Neural cell (in vitro differentiated cells): ENCODE data around the gene SIRT1. TPM values are rescaled to one million over a fixed set of nuclear protein-coding genes. Genes with fewer than 3 reads are reported as not detected.

Experiments
- H2AFZ ChIP-seq: fragments of 200-600, 300-800 bp; sonication (generic), shearing (Covaris generic); 2 replicates; pipeline ENCODE4 v1.6.0; 2014; ENCODE audit warnings: low read depth, mild to moderate bottlenecking, antibody characterized with exemption, low read length, moderate library complexity
- H3F3A ChIP-seq: fragments of 200-600 bp; shearing (Covaris generic); 2 replicates; pipeline ENCODE4 v1.6.1; 2016; ENCODE audit warnings: mild to moderate bottlenecking, moderate library complexity, mixed read lengths, antibody characterized with exemption, low read length; ENCODE audit not compliant: insufficient read depth, poor library complexity, severe bottlenecking
- H3K27ac ChIP-seq: fragments of 200-600, 300-800 bp; sonication (generic), shearing (Covaris generic); 2 replicates; pipeline ENCODE4 v1.5.1; 2014; ENCODE audit warnings: mild to moderate bottlenecking, low read length, moderate library complexity
- H3K27me3 ChIP-seq: fragments of 300-800, 200-600 bp; sonication (generic), shearing (Covaris generic); 2 replicates; pipeline ENCODE4 v1.6.0; 2014; ENCODE audit warnings: mild to moderate bottlenecking, low read depth, low read length, moderate library complexity; ENCODE audit not compliant: insufficient read depth
- H3K36me3 ChIP-seq: fragments of 300-800, 200-600 bp; sonication (generic), shearing (Covaris generic); 2 replicates; pipeline ENCODE4 v1.5.1; 2014; ENCODE audit warnings: mild to moderate bottlenecking, antibody characterized with exemption, low read length, moderate library complexity; ENCODE audit not compliant: insufficient read depth
- H3K4me2 ChIP-seq: fragments of 300-800, 200-600 bp; sonication (generic), shearing (Covaris generic); 2 replicates; pipeline ENCODE4 v1.6.0; 2014; ENCODE audit warnings: mild to moderate bottlenecking, low read length
- H3K4me3 ChIP-seq: fragments of 300-800, 200-600 bp; sonication (generic), shearing (Covaris generic); 2 replicates; pipeline ENCODE4 v1.5.1; 2014; ENCODE audit warnings: mild to moderate bottlenecking, low read length, moderate library complexity
- H3K79me2 ChIP-seq: fragments of 200-600 bp; shearing (Covaris generic); replicated peaks from 2 replicates; pipeline ENCODE4 v1.6.0; 2014; ENCODE audit warnings: mild to moderate bottlenecking, low read length, moderate library complexity; ENCODE audit not compliant: insufficient read depth
- H3K9ac ChIP-seq: fragments of 300-800, 200-600 bp; sonication (generic), shearing (Covaris generic); 2 replicates; pipeline ENCODE4 v1.6.1; 2016; ENCODE audit warnings: mild to moderate bottlenecking, low read length, mixed read lengths
- H3K9me2 ChIP-seq: fragments of 200-600 bp; shearing (Covaris generic); 2 replicates; pipeline ENCODE4 v1.6.1; 2016; ENCODE audit warnings: mild to moderate bottlenecking, low read length, mixed read lengths; ENCODE audit not compliant: insufficient read depth
- H3K9me3 ChIP-seq: fragments of 200-600, 300-800 bp; sonication (generic), shearing (Covaris generic); 2 replicates; pipeline ENCODE4 v1.6.1; 2016; ENCODE audit warnings: mild to moderate bottlenecking, mixed run types, low read length, moderate library complexity, mixed read lengths
- H4K20me1 ChIP-seq: fragments of 200-600 bp; shearing (Covaris generic); 2 replicates; pipeline ENCODE4 v1.6.1; 2016; ENCODE audit warnings: mild to moderate bottlenecking, mixed run types; ENCODE audit not compliant: insufficient read depth
- CTCF ChIP-seq: fragments of 450-650 bp; IDR thresholded peaks from 2 replicates; pipeline ENCODE4 v1.5.1; 2014; ENCODE audit warnings: antibody characterized with exemption, mild to moderate bottlenecking, moderate library complexity; ENCODE audit not compliant: poor library complexity, severe bottlenecking
- EP300 ChIP-seq: fragments of 450-650 bp; conservative IDR thresholded peaks from 2 replicates; pipeline ENCODE4 v1.6.1; 2014; ENCODE audit warnings: antibody characterized with exemption, mild to moderate bottlenecking, moderate library complexity; ENCODE audit not compliant: poor library complexity, severe bottlenecking
- EZH2 ChIP-seq: fragments of 200-600, 300-800 bp; shearing (Covaris generic), sonication (generic); IDR thresholded peaks from 2 replicates; pipeline ENCODE4 v1.6.1; 2014; ENCODE audit warnings: antibody characterized with exemption, low read length, borderline replicate concordance, mild to moderate bottlenecking; ENCODE audit not compliant: insufficient read depth, poor library complexity, severe bottlenecking
- MXI1 ChIP-seq: fragments of 450-650 bp; conservative IDR thresholded peaks from 2 replicates; pipeline ENCODE4 v1.6.1; 2014; ENCODE audit warnings: antibody characterized with exemption, mild to moderate bottlenecking; ENCODE audit not compliant: poor library complexity, severe bottlenecking
- POLR2AphosphoS5 ChIP-seq: IDR thresholded peaks from 2 replicates; pipeline ENCODE4 v1.6.1; 2012
- RAD21 ChIP-seq: fragments of 450-650 bp; conservative IDR thresholded peaks from 2 replicates; pipeline ENCODE4 v1.6.1; 2014; ENCODE audit warnings: antibody characterized with exemption, mild to moderate bottlenecking, moderate library complexity
- REST ChIP-seq: IDR thresholded peaks from 2 replicates; pipeline ENCODE4 v1.6.1; 2012; ENCODE audit warnings: borderline replicate concordance
- SMC3 ChIP-seq: fragments of 450-650 bp; conservative IDR thresholded peaks from 2 replicates; pipeline ENCODE4 v1.6.1; 2014; ENCODE audit warnings: antibody characterized with exemption, mild to moderate bottlenecking, moderate library complexity; ENCODE audit not compliant: poor library complexity
- TAF1 ChIP-seq: IDR thresholded peaks from 2 replicates; pipeline ENCODE4 v1.6.1; 2012; ENCODE audit warnings: low read depth
- polyA plus RNA-seq: library from polyadenylated mRNA; depleted of rRNA; stranded (reverse); fragments of >200 nt; gene quantifications from 2 replicates; pipeline ENCODE4 v1.2.3, GENCODE V29; 2014

The SIRT1 gene
- polyA plus RNA-seq, 1 donor from 2014 or later: 38.6 TPM

- Histone ChIP-seq H4K20me1 (no peaks in the 10 kb centered on the region), H3K27ac (no peak overlapping the region), H3K36me3 (no peaks in the 10 kb centered on the region), H3K9ac (no peak overlapping the region), H3K9me2 (no peaks in the 10 kb centered on the region), H3K9me3 (no peaks in the 10 kb centered on the region), H3K27me3 (no peaks in the 10 kb centered on the region), H3K4me3 (no peak overlapping the region), H3F3A (no peaks in the 10 kb centered on the region), H3K4me2 (no peak overlapping the region), H2AFZ (no peak overlapping the region), H3K79me2 (no peaks in the 10 kb centered on the region)
- no peak for TF ChIP-seq REST
- TF ChIP-seq EZH2: no peak
- TF ChIP-seq EP300: no peak
- TF ChIP-seq SMC3: no peak
- no peak for TF ChIP-seq TAF1
- no peak for TF ChIP-seq MXI1
- TF ChIP-seq RAD21: no peak
- TF ChIP-seq POLR2AphosphoS5: no peak
- TF ChIP-seq CTCF: no peak
These were observed 42.5 kb downstream of the SIRT1 start for GRCh38 chr10:67926951-67927350.

- Histone ChIP-seq H3K9me3 (no peaks in the 10 kb centered on the region), H4K20me1 (no peaks in the 10 kb centered on the region), H3K4me3 (no peak overlapping the region), H3K27ac (no peak overlapping the region), H3K4me2 (no peak overlapping the region), H3K9ac (no peak overlapping the region), H3F3A (no peaks in the 10 kb centered on the region), H3K79me2 (no peaks in the 10 kb centered on the region), H3K36me3 (no peaks in the 10 kb centered on the region), H3K9me2 (no peaks in the 10 kb centered on the region), H2AFZ (no peak overlapping the region), H3K27me3 (no peaks in the 10 kb centered on the region)
- TF ChIP-seq POLR2AphosphoS5: no peak
- no peak for TF ChIP-seq REST
- no peak for TF ChIP-seq MXI1
- no peak for TF ChIP-seq EP300
- TF ChIP-seq EZH2: no peak
- TF ChIP-seq CTCF: no peak
- no peak for TF ChIP-seq TAF1
- no peak for TF ChIP-seq SMC3
These were observed 48.7 kb downstream of the SIRT1 start for GRCh38 chr10:67933199-67933598.
